ENCODE results near the gene SURF2. TPM values are rescaled to one million over a fixed set of nuclear protein-coding genes. Genes with fewer than 3 reads are reported as not detected.

Gene SURF2
- total and polyA plus RNA-seq, 9 of the 15 experiments (the other 6 are each of a cell fraction or from before 2014, with no cell fraction given): 5.5 to 82.5 (median 21.3) TPM

GRCh38 chr9:133356391-133357091 is at the start of gene SURF2, which contains the start of gene SURF1 (continued):
- TF ChIP-seq THAP7 (CRISPR knock-in tag; IDR thresholded peaks at IDR 0.05) (no peak), CEBPB (tag; IDR thresholded peaks at IDR 0.05) (no peak), C11orf30 (IDR thresholded peaks at IDR 0.05; ENCODE audit: low read depth) (peak; percentile 86), LARP7 (IDR thresholded peaks at IDR 0.05) (peak; percentile 40; the same call in 1 of the 2 replicates), CXXC5 (CRISPR knock-in tag; IDR thresholded peaks at IDR 0.05) (peak; percentile 71), RBM34 (IDR thresholded peaks at IDR 0.05; ENCODE audit: borderline replicate concordance, insufficient read depth, low read length) (no peak), FIP1L1 (IDR thresholded peaks at IDR 0.05; ENCODE audit: low read depth, low read length, poor library complexity, severe bottlenecking) (no peak), PURB (CRISPR knock-in tag; IDR thresholded peaks at IDR 0.05; ENCODE audit: low read depth) (no peak), ZBTB40 (IDR thresholded peaks at IDR 0.05) (peak; percentile 90), ZBTB40 (CRISPR knock-in tag; IDR thresholded peaks at IDR 0.05) (no peak), ZNF41 (CRISPR knock-in tag; conservative IDR thresholded peaks at IDR 0.05) (no peak), ZFX (CRISPR knock-in tag; IDR thresholded peaks at IDR 0.05) (no peak), MEIS2 (IDR thresholded peaks at IDR 0.05; ENCODE audit: partially characterized antibody) (no peak), BRD4 (IDR thresholded peaks at IDR 0.05) (no peak), THRAP3 (IDR thresholded peaks at IDR 0.05; ENCODE audit: borderline replicate concordance) (no peak), GABPA (tag; conservative IDR thresholded peaks at IDR 0.05; ENCODE audit: low read depth) (peak; percentile 98), NR2C2 (CRISPR knock-in tag; IDR thresholded peaks at IDR 0.05) (peak; percentile 92), NR2C2 (tag; IDR thresholded peaks at IDR 0.05) (peak; percentile 99), E2F1 (CRISPR knock-in tag; IDR thresholded peaks at IDR 0.05) (no peak)
